ENCODE data around the gene TMED5.

Gene TMED5

DNA sequence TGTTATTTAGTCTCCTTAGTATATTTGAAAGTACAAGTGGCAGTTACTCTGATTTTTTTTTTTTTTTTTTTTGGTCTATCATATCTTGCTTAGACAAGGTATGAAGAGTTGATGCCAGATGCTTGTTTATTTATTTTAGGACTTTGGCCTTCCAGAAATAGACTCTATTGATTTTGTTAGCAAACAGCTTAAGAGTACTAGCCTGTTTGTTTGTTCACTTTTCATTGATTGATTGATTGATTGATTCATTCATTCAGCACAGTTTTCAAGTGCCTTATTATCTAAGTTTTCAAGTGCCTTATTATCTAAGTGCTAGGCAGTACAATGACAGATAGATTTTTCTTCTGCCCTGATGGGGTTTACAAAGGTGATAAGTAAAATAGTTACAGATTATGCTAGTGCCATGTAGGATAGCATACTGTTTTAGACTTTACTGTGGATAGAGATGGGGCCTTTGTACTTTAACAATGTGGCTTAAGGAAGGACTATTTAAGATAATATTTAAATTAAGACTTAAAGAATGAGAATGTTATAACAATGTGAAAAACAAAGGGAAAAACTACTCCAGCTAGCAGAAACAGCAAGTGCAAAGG lies 50.6 kb downstream of the TMED5 start:
- no peak for DNase-seq (ENCODE audit: extremely low read depth, low read depth)
- H3K4me3 ChIP-seq (replicated peaks; ENCODE audit: low read depth, low read length) = no peak overlapping the region
- TF ChIP-seq CTCF (IDR thresholded peaks at IDR 0.05; ENCODE audit: low read depth, low read length, missing control alignments) = no peak

DNA sequence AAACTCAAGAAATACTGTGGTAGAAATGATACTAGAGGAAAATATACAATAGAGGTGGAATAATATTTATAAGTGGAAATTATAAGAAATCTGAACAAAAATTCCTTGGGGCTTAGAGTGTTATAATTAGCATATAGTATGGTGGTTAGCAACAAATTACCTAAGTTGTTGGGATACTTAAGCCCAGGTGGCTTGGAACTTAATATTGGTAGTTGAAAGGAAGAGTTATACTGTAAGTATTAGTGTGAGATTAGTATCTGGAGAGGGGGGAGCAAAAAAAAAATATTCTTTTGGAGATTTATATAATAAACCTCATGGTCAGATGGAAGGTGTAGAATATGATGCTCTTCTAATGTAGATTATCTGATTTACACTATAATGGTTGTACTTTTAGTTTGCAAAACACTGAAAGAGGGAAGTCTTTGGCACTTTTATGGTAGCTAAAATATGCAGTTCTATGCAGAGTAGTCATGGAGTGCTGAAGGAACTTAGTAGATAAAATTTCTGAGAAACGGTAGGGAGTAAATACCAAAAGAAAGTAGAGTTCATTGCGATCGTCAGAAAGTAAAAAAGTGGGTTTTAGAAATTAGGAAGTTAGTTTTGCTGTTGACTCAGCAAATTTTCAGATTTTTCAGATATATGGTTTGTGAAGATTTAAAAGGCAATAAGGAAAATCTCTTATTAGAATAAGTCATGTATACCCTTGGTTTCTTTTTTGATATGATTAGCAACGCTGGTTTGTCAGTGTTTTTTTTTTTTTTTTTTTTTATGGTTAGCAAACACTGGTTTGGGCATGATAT lies 55.5 kb downstream of the TMED5 start:
- no peak for TF ChIP-seq CTCF (IDR thresholded peaks at IDR 0.05; ENCODE audit: low read depth, low read length, missing control alignments)
- no peak overlapping the region for H3K4me3 ChIP-seq (replicated peaks; ENCODE audit: low read depth, low read length)
- no peak for DNase-seq (ENCODE audit: extremely low read depth, low read depth)

GRCh38 chr1:93123201-93123783 lies 56.9 kb downstream of the TMED5 start:
- TF ChIP-seq CTCF (IDR thresholded peaks at IDR 0.05; ENCODE audit: low read depth, low read length, missing control alignments) = no peak
- DNase-seq (ENCODE audit: extremely low read depth, low read depth) = no peak

DNA sequence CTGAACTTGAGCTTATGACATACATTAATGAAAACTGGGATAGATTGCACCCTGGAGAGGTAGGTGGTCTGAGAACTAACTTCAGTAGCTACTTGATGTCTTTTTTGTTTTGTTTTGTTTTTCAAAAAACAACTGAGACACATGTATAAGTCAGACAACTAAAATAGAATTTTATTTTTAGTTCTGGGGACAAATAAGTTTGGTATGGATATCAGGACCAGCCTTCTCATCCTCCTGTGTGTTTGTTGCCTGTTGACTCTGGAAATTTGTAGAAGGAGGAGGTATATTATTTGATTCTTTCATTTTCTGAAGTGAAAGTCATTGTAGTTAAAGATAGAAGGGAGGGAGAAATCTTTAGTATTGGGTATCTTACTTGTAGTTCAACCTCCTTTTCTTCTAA lies 59.6 kb downstream of the TMED5 start:
- no peak for TF ChIP-seq CTCF (IDR thresholded peaks at IDR 0.05; ENCODE audit: low read depth, low read length, missing control alignments)
- no peak overlapping the region for H3K4me3 ChIP-seq (replicated peaks; ENCODE audit: low read depth, low read length)
- DNase-seq (ENCODE audit: extremely low read depth, low read depth) = no peak

More at GRCh38 chr1:93123201-93123783, 56.9 kb downstream of the TMED5 start:
- no peak overlapping the region for H3K4me3 ChIP-seq (replicated peaks; ENCODE audit: low read depth, low read length)

- H3K4me3 ChIP-seq (replicated peaks; ENCODE audit: low read depth, low read length) = no peak overlapping the region
- TF ChIP-seq CTCF (IDR thresholded peaks at IDR 0.05; ENCODE audit: low read depth, low read length, missing control alignments) = no peak
- DNase-seq (ENCODE audit: extremely low read depth, low read depth) = peak; percentile 2
Observed at GRCh38 chr1:93114391-93114790, 65.8 kb downstream of the TMED5 start.

DNA sequence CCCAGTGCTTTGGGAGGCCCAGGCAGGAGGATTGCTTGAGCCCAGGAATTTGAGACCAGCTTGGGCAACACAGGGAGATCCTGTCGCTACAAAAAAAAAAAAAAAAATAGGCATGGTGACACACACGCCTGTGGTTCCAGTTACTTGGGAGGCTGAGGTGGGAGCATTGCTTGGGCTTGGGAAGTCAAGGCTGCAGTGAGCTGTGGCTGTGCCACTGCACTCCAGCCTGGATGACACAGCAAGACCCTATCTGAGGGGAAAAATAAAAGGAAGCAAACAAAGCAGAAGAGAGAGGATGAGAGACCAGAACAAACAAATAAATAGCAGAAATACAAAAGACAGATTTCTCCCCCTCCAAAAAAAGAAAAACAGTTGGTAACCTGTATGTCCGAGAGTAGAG lies 67.1 kb downstream of the TMED5 start:
- DNase-seq (ENCODE audit: extremely low read depth, low read depth) = no peak
- TF ChIP-seq CTCF (IDR thresholded peaks at IDR 0.05; ENCODE audit: low read depth, low read length, missing control alignments) = no peak
- H3K4me3 ChIP-seq (replicated peaks; ENCODE audit: low read depth, low read length) = no peak overlapping the region

All from HFF-Myc (cell line).